ENCODE data around the gene ENOX2.

The ENOX2 gene

DNA sequence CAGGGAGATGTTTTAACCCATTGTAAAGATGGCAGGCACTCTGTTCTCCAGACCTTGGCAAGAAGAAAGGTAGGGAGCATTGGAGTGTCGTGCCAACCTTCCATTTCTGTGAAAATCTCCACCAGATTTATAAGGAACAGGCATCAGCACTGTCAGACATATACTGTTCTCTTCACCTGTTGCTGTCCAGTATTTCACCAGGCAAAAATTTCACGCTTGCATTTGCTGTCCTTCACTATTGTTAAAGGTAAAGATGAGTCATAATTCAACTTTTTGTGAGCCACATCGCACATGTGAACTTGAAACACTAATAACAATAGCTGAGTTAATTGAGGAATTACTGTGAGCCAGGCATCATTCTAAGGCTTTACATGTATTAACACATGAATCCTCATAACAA lies 203.4 kb downstream of the ENOX2 start:
- DNase-seq (ENCODE audit: low spot score) = no peak

DNA sequence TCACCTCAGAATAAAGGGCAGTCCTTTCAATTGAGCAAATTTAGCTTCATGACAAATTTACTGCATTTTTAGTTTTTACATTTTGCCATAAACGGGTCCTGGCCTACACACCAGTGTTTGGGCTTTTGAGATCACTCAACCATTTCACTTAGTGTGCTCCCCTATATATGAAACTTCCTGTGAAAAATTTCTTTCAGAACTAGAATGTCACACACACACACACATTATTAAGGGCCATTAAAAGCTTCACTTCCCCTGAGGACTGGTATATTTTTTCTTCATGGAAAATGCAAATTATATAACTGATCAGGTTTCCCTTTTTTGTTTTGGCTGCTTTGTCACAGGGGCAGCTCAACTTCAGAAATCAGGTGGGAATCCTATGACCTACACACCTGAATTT lies 206.5 kb downstream of the ENOX2 start:
- no peak for DNase-seq (ENCODE audit: low spot score)

DNA sequence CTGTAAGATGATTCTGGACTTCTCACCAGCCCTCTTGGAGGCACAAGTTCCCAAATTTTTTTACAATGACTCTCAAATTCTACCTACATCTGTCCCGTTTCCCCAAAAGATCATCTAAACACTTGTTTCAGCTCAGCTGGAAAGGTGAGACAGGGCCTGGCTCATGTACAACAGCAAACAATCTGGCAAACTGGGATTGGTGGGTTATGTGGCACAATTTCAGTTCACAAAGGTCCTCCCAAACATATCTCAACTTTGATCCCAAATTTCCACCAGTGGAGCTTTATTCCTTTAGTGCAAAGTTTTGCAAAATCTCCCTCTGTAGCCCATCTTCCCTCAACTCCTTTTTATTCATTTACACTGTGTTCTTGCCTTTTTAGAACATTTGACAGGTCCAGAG lies 207.1 kb downstream of the ENOX2 start:
- DNase-seq (ENCODE audit: low spot score) = no peak

DNA sequence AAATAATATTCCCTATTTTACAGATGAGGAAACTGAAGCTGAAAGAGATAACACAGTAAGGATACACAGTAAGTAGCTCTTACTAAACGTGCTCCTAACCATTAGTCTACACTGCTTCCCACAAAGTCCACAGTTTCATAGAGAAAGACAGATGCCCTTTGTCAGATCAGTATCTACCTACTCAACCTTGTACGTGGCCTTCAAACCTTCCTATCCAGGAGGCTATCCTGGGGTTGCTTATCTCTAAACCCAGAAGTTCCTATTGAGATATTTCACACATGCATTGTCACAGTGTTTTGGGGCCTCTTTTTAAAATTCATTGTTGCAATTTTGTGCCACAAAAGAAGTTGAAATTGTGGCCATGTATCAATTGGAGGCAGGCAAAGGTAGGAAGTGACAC lies 208.0 kb downstream of the ENOX2 start:
- DNase-seq (ENCODE audit: low spot score) = no peak

DNA sequence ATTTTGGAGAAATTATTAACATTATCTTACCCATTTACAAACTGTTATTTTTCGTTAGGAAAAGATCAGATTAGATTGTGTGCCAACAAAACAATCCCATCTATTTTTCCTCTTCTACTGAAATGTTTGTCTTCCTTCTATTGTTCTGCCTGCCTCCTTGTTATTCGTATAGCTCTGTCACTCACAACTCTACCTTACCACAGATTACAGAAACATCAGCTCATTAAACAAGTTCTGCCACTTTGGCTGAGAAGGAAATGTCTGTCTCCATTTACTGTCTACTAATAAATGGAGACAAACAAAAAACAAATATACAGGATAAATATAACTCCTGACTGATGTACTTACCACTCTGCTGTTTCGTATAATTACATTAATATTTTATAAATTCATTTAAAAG lies 211.4 kb downstream of the ENOX2 start:
- no peak for DNase-seq (ENCODE audit: low spot score)

DNA sequence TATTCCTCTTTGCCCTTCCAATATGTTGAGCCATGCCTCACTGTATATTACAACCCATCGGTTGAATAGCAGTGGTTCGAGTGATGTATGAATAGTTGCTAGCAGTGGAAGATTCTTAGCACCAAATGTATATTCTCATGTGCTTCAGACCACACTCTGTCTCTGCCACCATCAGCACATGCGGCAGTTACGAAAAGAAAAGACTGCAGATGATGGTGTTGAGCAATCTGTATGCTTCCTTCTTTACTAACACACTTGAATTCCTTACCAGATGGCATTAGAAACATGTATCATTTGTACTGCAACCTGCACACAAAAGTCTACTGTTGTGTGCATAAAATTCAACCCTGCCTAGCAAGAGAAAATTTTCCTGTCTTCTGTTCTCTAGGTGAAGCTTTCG lies 214.6 kb downstream of the ENOX2 start:
- no peak for DNase-seq (ENCODE audit: low spot score)

DNA sequence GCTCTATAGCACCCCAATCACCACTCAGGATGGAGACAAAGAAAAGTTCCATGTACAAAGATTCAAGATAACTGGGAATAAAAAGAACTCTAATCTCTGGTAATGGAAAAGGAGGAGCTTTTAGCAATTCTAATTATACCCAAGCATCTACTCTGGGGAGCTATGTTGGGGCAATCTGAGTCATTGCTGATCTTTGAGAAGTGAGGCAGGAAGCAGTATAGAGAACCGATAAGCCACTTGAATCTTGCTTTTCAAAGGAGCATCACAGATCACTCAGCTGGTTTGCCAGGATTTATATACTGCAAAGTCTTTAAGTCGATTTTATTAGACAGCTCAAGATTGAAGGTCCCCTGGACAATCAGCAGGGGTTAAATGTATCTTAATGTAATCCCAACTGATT lies 220.0 kb downstream of the ENOX2 start:
- DNase-seq (ENCODE audit: low spot score) = peak; percentile 6

DNA sequence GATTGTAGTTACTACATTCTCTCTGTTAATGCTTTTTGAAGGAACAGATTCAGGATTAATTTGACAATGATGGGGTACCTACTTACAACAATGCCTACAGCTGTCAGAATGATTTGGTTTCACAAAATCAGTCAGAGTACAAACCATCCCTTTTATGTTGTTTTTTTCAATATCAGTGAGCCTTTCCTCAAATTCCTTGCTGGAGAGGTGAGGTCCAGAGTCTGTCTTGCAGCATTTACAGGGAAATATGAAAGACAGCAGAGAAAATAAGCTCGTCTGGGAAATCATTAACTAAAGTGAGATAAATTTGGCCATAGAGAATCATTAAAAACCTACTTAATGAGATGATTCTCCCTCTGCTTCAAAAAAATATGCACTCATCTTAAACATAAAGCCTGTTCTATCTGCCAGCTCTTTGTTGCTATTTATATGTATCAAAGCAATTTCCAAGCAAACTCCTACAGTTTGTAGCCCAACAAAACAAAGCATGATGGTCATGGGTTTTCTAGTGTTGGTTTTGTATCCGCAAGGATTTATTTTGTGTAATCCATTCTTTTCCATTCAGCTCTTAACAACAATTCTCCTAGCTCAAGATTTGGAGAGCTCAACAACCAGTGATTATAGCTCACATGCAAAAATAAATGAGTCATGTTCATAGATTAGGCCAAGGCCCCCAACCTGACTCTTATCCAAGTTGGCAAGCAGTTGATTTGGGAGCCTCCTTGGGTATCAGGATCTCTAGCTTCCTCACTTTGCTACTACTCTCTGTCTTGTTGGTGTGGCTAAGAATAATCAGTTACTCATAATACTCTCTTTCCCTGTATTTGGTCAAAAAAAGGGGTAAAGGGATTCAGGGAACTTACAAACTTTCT lies 222.6 kb downstream of the ENOX2 start:
- DNase-seq (ENCODE audit: low spot score) = no peak

DNA sequence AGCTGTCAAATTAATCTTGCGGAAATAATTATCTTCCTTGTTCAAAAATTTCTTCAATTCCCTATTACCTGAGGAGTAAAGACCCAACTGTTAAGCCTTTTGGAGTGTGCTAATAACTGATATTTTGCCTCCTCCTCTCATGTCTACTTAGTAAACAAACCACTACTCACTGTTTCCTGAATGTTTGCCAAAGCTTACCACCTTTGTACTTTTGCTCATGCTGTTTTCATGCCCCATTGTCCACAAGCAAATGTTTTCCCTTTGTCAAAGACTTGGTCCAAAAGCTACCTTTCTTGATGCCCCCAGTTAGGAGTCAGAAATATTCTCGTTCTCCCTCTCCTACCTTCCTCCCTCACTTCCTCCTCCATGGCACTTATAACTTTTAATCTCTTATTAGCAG lies 226.1 kb downstream of the ENOX2 start:
- no peak for DNase-seq (ENCODE audit: low spot score)

DNA sequence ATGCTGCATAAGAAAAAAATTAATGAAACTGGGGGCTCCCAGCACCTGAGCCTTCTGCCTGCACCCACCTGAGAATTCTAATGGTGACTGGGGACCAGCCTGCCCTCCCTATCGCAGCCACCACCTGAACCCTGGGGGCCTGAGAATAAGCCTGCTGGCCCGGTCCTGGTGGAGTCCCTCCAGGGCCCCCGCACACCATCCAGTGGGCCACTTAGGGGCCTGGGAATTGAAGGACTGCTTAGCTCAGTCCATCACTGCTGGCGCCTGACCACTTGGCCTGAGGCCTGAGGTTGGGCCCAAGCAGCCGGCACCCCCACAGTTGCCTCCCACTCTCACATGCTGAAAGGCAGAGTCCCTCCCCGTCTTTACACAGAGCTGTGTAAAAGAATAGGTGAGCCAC lies 230.8 kb downstream of the ENOX2 start:
- no peak for DNase-seq (ENCODE audit: low spot score)

DNA sequence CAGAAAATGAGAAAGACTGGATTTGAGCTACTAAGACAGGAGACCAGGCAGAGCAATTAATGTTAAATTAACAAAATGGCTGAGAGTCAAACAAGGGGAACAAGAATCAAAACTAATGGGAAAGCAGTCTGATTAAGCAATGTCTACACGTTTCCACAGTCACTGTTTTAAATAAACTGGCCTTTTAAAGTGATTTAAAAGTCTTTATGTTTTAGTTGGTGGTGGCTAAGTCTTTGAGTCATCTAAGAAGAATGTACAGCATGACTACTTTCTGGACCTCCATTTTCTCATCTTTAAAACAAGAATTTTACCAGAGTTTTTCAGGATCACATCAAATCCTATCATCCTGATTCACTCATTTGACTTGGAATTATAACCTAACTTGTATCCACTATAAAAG lies 233.8 kb downstream of the ENOX2 start:
- peak; percentile 12 for DNase-seq (ENCODE audit: low spot score)

DNA sequence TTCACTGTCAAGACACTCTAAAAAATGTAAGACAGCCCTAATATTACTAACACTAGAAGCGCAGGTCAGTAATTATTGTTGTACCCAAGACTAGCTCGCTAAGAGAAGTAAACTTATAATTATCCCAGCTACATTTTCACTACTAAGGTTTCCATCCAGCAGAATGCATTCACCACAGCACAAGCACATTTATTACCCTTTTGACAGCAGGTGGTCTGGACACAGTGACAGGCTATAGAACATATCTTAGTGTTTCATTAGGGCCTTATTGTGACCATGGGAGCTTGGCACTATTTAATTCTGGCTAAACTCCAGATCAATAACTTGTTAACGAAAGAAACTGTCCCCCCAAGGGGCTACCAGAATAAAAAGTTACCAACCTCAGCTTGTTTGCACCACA lies 237.7 kb downstream of the ENOX2 start:
- DNase-seq (ENCODE audit: low spot score) = no peak

DNA sequence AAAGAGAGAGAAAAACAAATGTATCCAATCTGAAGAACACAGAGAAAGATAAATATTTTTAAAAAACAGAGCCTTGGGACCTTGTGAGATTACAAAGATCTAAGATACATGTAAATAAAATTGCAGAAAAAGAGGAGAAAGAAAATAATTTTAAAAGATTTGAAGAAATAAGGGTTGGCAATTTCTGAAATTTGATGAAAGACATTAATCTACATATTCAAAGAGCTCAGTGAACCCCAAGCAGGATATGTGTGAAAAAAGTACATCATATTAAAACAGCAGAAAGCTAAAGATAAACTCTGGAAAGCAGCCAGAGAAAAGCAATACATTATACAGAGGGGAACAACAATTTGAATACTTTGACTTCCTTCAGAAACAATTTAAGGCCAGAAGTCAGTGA lies 244.7 kb downstream of the ENOX2 start:
- no peak for DNase-seq (ENCODE audit: low spot score)

DNA sequence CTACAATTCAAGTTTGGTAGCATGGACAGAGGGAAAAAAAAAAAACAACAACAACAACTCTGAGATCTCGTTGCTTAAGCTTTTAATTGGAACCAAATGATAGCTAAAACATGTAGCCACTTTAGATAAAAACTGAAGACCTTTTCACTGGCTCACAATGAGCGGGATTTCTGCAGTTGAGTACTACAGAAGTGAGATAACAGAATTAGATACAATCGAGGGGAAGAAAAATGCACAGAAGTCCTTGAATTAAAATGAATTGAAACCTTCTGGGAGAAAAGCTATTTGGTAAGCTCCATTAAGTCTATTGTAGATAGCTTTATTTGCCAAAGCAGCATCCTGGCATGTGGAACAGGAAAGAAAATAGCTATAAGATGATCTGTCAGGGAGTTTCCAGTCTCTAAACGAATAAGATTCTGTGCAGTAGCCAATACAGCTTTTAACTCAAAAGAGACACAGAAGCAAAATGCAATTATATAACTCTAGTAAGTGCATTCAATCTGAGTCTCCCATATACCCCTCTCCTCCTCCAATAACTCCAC lies 248.5 kb downstream of the ENOX2 start:
- no peak for DNase-seq (ENCODE audit: low spot score)

DNA sequence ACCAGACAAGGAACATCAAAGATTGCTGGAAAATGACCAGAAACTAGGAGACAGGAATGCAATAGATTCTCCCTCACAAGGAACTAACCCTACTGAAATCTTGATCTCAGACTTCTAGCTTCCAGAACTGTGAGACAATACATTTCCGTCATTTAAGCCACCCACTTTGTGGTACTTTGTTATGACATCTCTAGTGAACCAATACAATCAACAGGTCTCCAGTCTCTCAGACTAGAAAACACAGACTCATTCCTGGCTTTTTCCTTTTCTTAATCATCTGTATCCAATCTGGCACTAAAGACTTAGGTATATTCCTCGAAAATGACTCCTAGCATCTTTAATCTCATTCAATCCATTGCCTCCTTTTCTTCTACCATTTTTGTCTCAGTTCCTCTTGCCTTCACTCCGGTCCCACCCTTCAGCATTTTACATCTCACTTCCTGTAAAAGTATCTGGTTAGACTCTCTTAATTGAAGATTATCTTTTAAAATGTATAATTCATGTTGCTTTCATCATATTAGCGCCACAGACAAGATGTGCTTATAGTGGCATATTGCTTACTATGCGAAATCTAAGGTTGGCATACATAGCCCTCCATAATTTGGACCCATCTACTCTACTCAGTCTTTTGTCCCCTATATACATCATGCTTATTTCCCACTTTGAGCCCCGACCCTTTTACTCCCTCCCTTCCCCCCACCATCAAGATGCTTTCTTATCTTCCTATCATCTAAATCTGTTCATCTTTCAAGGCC lies 250.0 kb downstream of the ENOX2 start:
- DNase-seq (ENCODE audit: low spot score) = no peak

DNA sequence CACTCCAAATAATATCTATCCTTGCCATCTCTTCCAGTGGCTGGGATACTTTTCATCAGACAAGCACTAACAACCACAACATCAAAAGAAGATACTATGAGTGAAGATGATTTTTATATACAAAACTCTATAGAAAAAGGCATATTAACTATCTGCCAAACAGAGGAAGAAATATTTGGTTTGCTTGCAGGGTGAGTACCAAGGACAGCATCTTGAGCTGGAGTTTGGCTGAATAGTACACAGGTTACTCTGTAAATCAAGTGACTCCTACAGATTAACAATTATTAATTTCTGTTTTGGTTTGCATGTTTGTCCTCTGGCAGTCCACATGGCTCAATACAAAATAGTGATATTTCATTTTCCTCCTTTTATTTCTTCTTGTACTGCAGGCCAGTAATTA lies 253.3 kb downstream of the ENOX2 start:
- DNase-seq (ENCODE audit: low spot score) = no peak

DNA sequence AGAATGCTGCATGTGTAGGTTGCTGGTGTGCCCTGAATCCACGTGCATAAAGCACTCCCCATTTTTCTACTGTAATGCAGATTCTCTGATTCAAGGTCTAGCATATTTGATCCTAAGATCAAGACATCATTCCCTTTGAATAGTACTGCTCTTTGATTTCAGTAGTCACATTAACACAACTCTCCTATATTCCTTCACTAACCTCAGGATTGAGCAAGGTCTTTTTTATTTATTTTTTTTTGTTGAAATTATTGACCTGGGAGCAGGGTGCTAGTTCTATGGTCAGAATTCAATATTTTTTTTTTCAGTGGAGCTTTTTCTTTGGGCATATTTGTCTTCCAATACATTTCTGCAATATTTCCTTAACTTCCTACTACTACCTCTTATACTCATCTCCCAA lies 255.5 kb downstream of the ENOX2 start:
- DNase-seq (ENCODE audit: low spot score) = no peak

DNA sequence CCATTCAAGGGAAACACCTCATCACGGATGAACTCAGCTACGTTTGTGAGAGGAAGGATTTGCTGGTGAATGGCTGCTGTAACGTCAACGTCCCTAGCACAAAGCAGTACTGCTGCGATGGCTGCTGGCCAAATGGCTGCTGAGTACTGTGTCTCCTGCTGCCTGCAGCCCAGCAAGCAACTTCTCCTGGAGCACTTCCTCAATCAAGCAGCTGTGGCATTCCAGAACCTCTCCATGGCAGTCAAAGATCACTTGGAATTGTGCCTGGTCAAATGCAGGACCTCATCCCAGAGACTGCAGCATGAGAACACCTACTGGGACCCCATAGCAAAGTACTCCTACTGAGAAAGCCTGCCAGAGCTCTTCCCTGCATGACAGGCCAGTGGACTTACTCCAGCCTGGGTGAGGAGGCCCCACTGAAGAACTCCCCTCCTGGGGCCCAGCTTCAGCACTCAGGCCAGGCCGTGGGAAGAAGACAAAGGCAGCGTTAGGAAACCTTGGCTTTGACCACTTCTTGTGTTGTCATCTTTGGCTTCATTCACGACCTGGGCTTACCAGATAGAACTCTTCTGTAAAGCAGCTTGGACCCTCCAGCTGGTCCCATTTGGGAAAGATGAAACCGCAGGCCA lies 256.9 kb downstream of the ENOX2 start:
- DNase-seq (ENCODE audit: low spot score) = no peak

DNA sequence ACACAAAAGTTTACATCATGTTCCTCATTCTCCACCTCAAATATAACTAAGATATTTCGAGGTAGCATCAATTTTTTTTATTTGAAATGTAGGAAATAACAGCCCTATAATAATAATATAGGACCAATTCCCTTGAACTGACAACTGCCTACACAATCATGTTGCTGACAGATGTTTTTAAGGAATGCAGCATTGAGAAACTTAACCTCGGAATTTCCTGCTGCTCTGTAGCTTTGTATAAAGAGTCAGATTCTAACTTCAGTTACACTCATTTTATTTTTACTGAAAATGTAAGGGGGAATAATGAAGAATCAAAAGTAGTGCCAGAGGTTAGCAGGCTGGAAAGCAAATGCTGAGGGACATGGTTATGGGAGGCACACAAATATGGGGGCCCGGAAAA lies 265.4 kb downstream of the ENOX2 start:
- no peak for DNase-seq (ENCODE audit: low spot score)

DNA sequence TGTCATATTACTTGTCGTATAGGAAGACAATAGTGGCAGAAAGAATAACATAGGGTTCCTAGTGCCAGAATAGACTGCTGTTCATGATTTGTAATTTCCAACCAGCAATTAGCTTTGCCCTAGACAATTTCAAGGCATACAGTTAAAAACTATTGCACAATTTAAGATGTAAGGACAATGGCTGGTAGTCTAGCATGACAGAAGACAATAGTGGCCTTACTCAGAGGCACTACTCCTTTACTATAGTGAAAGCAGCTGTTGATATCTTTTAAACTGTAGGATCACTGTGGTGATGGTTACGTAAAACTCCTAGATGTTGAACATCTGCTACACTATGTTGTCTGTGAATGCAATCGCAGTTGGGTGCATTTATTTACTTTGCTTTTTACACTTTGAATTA lies 266.7 kb downstream of the ENOX2 start:
- DNase-seq (ENCODE audit: low spot score) = no peak

DNA sequence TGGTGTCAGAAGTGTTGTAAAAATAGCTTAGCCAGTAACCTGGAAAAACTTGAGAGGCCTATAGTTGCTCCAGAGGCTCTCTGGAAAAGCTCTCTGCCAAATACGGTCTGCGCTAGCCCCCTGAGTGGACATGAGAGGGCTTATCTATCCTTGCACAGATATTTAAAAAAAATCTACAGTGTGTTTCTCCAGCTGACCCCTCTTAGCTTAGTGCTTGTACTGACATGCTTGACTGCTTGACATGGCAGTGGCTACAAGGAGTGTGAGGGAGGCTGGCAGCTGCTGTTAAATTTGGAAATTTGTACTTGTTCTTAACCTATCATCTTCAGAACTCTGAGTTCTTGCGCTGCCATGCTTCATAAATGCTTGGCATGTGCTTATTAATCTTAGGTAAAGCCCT lies 272.0 kb downstream of the ENOX2 start:
- no peak for DNase-seq (ENCODE audit: low spot score)

DNA sequence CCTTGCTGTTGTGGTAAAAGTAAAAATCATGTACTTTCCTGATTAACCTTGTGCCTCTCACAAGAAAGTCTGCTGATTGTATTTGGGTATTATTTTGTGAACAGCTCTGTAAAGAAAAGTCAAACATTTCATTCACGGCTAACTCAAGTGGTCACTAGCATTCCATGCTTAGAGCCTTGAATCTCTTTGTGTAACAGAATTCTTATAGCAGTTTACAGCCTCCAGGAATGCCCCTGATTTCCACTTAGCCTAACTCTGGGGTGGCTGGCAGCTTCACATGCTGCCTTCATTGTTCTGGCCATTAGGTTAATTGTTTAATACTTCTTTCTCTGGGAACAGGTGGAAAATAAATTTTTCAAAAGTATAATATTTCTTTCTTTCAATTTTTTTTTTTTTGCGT lies 274.5 kb downstream of the ENOX2 start:
- no peak for DNase-seq (ENCODE audit: low spot score)

DNA sequence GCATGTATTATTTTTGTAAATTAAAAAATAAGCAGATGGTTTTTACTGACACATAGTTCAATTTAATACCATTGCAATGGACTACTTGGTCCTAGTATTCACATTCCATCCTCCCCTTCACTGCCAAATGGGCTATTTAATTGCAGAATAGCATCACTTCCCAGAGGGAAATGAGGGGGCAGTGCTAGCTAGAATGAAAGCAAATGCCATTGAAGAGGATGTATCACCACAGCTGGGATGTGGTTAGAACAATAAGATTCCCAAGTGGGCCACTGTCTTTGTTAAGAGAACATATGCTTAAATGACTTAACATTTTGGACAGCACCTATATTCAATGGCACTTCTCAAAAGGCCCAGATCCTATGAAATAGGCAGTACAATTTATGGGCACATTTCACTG lies 276.5 kb downstream of the ENOX2 start:
- DNase-seq (ENCODE audit: low spot score) = no peak
